ENCODE measurements around the gene PGBD5. TPM values are rescaled to one million over a fixed set of nuclear protein-coding genes. Genes with fewer than 3 reads are reported as not detected.

The PGBD5 gene
- total RNA-seq, 1 experiment from 2014 or later, result 0.76 TPM

DNA sequence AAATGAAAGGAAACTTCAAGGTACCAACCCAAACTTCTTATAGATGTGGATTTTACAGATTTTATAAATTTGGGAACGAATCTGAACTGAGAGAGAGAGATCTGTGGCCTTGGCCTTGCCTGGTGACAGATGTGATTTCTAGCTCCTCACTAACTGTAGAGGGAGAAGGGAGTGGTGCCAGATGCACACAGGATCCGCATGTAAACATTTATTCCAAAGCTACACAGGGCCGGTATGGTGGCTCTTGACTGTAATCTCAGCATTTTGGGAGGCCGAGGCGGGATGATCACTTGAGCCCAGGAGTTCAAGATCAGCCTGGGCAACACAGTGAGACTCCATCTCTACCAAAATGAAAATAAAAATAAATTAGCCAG, 77.1 kb downstream of the PGBD5 start:
- DNase-seq (ENCODE audit: low read depth), result no peak

DNA sequence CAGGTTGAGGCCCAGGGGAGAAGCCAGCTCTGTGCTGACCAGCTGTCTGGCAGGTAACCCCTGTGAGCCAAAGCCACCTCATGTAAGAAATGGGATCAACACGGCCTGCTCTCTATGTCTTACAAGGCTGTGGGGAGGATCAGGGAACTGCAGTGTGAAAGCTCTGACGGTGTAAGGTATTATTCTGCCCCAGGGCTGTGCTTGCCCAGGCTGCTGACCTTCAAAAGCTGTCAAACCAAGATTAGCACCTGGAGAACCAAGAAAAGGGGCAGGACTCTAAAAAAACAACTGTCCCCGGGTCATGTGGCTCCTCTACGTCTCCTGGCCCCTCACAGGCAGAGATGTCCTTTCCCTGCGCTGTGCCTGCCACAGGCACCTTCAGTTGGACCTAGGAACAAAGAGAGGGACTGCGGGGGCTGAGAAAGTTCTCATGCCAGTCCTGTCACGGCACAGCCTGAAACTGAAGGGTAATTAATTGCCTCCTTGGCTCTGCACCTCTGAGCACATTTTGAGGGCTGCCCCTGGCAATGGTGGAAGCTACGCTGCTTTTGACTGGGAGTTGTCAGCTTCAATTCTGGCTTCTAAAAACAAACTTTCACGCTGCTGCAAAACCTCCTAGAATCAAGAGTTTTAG, 77.6 kb downstream of the PGBD5 start:
- DNase-seq (ENCODE audit: low read depth), result no peak

DNA sequence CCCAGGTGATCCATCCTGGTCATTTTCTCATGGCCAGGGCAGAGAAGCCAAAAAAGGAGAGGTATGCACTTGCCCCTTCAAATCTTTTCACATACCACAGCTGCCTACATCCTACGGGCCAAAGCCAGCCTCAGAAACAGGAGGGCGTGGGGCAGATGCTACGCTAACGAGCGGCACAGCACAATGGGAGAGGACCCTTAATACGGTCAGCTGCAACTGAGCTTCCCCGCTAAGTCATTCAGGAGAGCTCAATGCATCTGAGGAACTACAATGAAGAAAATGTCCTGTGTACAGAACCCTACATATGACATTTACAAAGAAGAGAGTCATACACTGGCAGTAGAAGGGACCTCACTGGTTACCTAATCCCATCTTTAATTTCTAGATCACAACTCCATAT, 78.2 kb downstream of the PGBD5 start:
- no peak for DNase-seq (ENCODE audit: low read depth)

DNA sequence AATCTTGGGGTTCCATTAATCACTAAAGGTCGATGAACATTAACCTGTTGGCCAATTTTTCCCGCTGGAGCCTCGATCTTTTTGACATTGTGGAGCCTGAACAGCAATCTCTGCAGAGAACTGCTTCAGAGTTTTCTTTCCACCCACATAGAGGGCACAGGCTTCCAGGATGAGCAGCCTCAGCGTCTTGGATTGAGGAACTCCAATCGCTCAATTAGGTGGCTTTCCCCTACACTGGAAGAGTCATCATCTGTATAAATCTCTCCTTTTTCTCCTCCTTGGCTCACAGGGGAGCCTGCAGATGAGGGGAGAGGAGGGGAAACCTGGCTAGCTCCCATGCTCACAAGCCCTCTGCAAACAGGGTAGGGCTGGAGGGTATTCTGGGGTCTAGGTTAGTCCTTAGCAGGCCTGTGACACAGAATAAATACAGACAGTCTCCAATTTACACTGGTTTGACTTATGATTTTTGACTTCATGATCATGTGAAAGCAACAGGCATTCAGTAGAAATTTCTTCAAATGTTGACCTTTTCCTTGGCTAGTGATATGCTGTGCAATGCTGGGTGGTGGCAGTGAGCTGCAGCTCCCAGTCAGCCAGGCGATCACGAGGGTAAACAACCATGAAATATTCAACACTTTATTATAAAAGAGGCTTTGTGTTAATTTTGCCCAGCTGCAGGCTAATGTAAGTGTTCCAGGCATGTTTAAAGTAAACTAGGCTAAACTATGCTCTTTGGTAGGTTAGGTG, 80.8 kb downstream of the PGBD5 start:
- DNase-seq (ENCODE audit: low read depth), result no peak

DNA sequence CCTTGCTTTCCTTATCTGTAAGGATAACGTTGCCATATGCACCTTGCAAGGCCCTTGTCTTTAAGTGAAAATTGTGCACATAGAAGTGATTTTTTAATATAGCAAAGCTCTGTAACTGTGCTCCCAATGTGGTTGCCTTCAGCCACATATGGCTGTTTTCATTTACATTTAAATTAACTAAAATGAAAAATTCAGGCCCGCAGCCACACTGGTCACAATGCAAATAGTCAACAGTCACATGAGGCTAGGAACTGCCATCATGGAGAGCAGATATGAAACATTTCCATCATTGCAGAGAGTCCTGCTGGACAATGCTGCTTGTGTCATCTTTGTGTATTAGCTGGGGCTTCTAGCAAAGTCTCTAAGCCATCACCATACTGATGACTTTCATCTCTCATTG, 83.4 kb downstream of the PGBD5 start:
- DNase-seq (ENCODE audit: low read depth), result no peak

DNA sequence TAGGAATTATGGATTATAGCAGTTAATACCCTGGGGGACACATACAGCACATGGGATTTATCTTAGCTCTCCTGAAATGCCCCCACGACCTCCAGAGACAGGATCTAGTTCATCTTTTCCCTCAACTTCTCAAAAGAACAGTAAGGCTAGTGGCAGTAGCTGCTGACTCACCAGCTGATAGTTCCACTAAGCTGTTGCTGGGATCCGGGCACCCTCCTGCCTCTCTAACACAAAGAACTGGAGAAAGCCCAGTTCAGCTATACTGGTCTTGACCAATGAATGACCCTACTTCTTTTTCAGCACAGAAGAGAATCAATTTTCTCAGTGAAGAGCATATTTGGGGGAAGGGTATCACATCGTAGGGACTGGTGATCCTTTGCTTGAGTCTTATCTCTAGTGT, 84.1 kb downstream of the PGBD5 start:
- DNase-seq (ENCODE audit: low read depth), result peak; percentile 14

DNA sequence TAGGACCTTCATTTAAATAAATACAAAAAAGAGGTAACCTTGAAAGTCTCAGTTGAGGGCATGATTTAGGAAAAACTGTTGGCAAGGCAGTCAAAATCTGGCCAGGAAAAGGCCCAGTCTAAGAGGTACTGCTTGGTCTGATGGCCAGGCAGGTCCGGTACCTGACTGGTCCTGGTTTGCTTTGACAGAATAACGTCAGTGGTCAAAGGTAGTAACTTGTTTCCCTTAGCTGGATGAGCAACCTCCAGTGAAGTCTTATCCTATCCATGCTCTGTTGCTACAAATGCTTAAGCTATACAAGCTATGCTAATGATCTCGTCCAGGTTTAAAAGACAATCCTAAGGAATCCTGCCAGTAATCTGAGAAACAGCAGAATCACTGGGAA, 85.0 kb downstream of the PGBD5 start:
- DNase-seq (ENCODE audit: low read depth), result no peak

DNA sequence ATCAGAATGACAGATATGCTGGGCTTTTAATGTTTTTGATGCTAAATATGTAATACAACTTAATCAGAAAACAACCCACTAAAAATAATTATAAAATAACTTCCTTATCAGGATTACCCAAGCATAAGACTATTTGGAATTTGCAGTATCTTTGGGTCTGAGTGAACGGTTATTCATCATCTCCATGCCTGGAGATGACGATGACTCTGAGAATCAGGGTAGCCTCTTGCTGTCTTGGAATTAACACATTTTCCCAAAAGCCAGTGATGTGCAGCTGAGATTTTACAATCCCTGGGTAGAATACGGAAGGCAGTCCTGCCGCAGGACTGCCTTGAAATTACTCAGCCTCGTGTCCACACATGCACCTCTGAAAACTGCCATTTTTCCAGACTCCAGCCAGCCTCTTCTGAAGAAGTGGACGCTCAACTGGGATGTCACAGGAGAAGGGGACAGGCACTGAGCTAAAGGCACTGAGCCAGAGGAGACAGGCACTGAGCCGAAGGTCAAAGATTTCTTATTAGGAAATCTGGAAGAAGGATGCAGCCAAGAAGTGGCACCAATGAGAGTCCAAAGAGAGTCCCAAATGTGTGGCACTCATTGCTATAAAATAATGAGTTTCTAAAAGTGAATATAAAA, 85.5 kb downstream of the PGBD5 start:
- DNase-seq (ENCODE audit: low read depth), result no peak

DNA sequence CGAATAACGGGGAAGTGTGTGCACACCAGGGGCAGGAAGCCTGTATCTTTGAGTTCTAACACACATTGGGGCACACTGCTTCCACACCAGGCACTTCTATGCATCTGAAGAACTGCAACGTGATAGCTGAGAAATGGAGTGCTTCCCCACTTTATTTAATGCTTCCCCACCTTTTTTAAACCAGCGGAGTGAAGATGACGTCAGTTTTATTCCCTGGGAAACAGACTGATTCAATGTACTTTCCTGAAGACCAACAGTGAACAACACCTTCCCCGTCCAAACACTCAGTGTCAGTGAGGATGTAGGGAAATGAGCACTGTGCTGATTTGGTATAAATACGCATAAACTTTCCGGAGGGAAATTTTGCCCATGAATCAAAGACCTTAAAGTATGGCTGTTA, 87.1 kb downstream of the PGBD5 start:
- DNase-seq (ENCODE audit: low read depth), result no peak

DNA sequence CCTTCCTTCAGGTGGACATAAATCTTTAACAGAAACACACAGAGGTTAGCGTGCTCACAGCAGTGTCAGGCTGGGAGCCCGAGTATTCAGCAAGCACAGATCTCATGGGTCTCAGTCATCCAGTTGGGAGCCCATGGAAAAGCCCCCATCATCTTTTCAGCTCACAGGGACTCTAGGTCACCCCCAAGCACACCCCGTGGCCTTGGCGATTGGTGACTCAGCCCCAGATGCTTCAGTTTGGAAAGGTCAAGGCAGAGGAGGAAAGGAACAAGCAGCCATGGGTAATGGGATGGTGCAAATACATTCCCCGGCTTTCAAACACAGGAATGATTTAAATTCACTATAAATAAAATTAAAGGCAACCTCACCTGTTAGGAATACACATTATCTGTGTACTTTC, 88.9 kb downstream of the PGBD5 start:
- no peak for DNase-seq (ENCODE audit: low read depth)

DNA sequence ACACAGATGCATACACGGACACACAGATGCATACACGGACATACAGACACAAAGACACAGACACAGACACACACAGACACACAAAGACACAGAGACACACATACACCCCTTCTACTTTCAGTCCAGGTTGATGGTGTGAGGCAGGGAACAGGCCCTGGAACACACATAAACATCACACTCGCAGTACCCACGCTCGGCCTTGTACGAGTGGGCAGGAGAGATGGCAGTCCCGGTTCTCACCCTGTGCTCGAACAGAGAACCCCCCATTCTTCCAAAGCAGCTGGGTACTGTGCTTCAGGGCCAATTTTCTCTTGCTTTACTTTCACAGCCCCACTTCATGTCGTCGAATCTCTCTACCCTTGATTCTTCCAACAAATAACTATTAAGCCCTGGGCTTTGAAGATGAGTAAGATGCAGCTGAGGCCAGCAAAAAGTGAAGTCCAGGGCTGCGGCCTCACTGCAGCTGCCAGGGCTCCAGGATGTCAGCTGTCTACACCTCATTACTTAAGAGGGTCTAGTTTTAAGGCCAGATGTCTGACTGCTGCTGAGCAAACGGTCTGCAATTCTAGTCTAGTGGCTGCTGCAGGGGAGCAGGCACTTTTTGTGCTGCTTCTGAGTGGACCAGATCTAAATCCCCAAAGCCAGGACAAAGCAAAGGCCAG, 90.1 kb downstream of the PGBD5 start:
- DNase-seq (ENCODE audit: low read depth), result no peak

DNA sequence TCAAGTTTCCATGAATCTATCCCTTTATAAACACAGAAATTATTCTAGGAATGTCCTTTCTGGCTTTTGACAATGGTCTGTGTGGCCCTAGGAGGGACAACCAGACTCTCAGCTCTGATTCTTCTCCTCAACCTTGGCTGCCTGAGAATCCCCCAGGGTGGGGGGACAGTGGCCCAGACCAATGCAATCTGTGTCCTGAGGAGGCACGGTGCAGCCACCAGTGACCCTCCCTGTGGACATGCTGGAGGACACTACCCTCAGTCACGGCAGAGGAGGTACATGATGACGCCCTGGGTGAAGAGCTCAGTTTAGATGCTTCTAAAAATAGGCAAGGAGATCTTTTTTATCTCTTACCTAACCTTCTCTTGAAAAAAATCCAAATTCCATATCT, 91.7 kb downstream of the PGBD5 start:
- no peak for DNase-seq (ENCODE audit: low read depth)

DNA sequence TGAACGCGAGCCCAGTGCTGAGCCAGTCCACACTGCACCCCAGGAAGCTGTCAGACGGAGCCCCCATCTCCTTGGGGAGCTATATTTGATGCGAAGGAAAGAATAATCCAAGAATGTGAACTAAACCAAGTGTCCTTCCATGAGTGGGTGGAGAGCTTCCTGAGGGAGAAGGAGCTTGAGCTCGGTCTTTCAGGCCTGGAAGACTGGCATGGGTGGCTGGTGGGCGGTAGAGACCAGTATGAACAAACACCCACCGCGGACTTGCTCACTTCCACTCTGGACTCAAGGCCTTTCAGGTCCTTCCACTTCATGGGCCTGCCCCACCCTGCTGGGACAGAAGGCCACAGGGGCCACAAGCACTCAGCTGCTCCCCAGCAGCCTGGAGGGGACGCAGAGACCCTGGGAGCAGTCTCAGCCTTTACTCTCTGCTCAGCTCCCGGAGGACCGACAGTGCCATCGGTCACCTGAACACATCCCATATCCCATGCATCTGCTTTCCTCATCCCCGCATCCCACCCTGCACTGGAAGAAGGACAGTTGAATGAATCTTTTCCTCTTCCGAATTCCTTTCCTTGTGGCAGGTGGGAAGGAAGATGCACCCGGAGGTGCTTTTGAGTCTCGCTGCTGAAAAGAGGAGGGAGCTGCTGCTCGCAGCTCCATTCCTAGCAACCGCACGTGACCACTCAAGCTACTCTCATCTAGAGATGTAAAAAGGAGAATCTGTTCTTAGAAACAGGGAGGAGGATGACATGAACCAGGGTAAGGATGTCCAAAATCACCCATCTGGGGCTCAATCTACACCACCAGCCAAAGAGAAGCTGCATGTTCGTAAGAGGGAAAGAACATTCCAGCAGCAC, 92.3 kb downstream of the PGBD5 start:
- DNase-seq (ENCODE audit: low read depth), result no peak

DNA sequence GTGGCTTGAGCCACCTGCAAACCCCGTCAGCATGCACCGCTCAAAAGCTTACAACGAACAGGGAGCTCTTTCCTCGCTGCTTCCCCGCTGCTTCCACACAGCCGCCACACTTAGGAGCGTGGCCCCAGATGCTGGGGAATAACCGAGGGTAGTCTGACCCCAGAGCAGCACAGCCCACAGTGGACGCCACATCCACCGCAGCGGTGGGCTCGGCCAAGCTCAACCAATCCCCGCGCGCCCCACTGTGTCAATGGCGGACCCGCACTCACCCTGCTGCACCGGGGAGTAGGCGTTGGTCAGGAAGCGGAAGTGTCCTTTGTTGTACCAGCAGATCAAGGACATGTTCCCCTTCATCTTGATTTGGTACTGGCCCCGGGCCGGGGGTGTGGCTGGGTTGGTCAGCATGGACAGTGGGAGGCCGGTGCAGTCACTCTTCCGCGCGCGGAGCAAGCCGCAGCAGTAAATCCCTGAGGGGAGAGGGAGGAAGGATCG, 93.5 kb downstream of the PGBD5 start:
- no peak for DNase-seq (ENCODE audit: low read depth)

DNA sequence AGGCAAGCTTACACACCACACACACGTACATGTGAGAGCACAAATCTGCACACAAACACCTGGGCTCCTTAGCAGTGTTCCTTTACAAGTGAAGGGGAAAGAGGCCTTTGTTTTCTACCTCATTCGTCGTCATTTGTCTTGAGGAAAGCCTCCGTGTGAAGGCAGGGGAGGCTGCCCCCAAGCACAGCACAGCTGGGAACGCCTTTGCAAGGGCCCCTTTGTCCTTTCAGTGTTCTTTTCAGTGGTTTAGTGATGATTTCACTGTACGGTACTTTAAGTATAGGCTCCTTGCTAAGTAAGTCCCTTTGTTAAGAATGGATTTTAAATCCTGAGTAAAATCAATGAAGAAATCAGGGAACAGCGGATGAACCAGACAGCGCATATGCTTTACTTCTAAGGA, 94.1 kb downstream of the PGBD5 start:
- DNase-seq (ENCODE audit: low read depth), result no peak

DNA sequence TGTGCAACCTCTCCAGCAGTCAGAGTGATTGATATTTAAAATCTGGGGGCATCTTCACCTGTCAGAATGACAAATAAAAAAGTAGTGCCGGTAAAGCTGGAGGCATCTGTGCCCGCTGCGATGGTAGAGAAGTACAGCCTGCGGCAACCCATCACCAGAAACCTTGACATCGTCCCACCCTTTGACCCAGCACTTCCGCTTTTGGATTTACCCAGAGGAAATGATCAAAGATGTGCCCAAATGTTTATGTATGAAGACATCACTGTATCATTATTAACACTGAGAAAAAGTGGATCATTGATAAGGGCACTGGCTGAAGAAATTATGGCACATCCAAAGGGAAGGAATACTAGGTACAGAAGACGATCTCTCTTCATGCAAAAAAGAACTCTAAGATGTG, 96.0 kb downstream of the PGBD5 start:
- DNase-seq (ENCODE audit: low read depth), result no peak

DNA sequence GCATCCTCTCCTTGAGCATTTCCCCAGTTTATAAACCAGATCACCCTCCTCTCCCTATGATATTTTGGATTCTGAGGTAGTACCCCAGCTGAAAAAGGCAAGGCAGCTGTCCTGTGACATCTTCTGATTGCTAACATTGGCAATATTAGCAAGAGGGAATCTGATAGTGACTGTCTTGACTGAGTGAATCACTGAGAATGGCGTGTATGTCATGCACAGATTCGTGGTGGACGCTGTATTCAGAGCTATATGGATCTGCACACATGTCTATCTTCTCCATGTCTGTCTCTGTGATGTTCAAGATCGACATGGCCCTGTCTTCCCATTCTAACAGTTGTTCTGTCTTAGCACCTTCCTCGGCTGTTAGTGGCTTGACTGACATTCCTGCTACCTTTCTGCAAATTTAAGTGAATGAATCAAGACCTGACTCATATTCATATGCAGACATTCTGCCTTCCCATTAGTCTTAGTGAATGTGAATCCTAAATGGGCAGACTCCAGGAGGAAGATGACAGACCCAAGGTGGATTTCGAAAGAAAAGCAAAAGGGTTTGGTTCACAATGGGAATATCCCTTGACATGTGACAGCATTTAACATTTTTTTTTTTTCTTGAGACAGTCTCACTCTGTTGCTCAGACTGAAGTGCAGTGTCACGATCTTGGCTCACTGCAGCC, 97.7 kb downstream of the PGBD5 start:
- DNase-seq (ENCODE audit: low read depth), result peak; percentile 69

DNA sequence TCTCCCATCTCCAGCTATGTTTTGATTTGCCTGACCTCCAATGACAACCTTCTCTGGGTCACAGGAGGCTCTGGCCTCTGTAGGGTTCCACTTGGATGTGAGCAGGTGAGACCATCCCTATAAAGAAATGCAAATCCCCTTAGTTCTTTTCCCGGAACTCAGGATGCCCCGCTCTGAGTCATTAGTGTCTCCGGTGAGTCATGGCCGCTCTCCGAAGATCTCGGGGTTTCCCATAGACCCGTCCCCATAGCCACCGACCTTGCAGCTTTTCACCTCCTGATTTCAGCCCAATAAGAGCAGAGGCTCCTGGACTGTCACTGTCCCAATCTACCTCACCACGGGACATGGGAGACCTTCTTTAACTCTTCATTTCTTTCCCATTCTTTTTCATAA, 98.2 kb downstream of the PGBD5 start:
- DNase-seq (ENCODE audit: low read depth), result peak; percentile 73

DNA sequence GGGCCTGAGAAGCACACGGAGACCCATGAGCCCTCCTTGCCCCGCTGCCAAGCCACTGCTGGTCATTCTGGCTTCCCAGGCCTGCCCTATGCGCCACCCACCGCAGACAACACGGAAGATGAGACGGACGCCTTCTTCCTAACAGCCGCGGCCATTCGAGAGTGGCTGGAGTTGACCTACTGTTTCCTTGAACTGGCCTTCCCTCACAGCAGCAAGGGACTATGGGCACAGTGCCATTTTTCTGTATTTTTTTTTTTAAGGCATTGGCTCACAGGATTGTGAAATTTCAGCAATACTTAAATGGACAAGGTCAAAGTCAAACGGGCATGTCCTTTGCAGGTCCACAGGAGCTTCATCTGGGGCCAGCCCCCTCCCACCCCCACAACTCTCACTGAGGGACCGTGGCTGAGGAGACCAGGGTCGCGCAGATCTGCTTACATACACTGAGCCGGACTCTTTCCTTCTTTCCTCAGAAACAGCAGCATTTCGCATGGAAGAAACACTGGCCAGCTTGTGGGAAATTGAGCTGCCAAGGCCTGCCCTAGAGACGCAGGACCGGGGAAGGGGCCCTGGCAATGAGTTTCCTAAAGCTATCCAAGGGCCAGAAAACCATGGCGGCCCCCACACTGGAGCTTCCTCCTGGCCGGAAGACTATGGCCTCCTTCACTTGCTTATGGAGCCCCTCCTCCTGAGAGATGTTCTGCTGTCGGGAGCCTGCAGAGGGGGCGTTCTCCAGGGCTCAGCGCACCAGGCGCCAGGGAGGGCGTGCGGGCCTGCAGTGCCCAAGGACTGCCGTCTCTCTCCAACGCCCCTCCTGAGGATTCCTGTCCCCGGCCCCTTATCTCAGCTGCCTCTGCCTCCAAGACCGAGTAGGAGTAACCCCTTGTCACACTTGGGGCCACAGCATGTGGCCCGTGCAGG, 98.9 kb downstream of the PGBD5 start:
- no peak for DNase-seq (ENCODE audit: low read depth)

DNA sequence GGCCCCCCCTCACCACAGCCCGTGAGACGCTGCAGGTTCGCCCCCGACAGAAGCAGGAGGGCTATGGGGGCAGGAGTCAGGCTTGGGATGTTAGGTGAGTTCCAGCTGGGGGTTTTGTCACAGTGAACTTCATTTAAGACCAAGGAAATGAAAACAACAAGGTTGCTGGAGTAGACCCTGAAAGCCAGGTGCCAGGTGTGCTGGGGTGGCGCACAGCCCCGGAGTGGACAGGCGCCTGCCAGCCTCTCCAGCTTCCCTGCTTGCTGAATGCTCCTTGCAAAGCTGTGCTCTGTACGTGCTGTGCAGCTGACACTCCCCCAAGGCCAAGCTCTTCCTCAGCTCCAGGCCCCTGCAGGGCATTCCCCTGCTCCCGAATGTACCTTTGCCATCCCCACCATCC, 102.4 kb downstream of the PGBD5 start:
- no peak for DNase-seq (ENCODE audit: low read depth)
